HG03135 (cell line): ENCODE measurements around the gene ELFN1.

Source experiments
- ATAC-seq: cut with Tn5 transposase; IDR thresholded peaks from one replicate; pipeline ENCODE4 v1.9.1; 2021; ENCODE audit warnings: mild to moderate bottlenecking, moderate library complexity; ENCODE audit not compliant: unreplicated experiment

The ELFN1 gene

DNA sequence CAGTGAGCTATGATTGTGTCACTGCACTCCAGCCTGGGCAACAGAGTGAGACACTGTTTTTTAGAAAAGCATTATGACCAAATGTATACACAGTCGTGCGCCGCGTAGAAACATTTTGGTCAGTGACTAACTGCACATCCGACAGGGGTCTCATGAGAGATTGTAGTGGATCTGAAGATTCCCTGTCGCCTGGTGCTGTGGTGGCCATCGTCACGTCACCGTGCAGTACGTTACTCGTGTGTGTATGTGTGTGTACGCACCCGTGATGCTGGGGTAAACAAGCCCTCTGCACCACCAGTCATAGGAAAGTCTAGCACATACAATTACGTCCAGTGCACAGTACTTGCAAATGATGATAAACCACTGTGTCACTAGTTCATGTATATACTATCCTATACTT, 109.4 kb downstream of the ELFN1 start:
- no peak for ATAC-seq

DNA sequence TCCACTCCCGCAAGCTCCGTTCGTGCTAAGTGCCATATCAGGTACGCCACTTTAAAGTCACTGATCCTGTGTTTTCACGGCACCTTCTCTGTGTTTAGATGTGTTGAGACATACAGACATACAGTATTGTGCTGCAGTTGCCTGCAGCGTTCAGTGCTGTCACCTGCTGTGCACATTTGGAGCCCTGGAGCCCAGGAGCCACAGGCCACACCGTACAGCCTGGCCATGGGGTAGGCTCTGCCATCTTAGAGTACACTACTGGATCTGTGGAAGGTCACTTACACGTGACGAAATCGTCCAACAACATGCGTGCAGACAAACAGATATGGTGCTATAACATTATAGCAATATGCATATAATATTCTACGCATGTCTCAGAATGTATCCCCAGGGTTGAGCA, 111.3 kb downstream of the ELFN1 start:
- no peak for ATAC-seq

DNA sequence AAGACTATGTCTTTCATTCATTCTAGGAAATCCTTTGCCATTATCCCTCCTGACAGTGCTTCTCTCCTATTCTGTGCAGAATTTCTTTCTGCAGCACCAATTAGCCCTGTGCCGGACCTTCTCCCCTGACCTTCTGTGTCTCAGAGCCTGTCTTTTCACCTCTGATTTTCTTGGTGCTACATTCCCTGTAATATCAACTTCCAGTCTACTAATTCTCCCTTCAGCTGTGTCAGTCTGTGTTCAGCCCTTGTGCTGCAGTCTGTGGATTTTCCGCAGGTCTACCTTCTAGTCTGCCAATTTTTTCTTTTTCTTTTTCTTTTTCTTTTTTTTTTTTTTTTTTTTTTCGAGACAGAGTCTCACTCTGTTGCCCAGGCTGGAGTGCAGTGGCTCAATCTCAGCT, 115.8 kb downstream of the ELFN1 start:
- no peak for ATAC-seq

DNA sequence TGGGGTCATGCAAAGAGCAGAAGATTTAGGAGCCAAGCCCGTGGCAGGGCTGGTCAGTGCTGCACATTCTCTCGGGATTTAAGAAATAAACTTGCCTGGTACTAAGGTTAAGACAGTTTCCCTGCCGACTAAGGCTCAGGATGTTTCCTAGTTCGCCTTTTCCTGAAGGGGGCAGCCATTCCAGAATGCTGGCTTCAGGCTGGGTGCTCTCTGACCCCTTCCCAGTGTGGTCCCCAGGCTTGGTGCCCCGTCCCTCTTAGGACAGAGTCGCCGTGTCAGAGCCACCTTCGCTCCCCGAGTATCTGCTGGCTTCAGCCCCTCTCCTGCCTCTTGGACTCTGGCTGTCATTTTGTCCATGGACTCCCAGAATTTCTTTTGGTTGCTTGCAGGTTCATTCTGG, 117.2 kb downstream of the ELFN1 start:
- no peak for ATAC-seq

DNA sequence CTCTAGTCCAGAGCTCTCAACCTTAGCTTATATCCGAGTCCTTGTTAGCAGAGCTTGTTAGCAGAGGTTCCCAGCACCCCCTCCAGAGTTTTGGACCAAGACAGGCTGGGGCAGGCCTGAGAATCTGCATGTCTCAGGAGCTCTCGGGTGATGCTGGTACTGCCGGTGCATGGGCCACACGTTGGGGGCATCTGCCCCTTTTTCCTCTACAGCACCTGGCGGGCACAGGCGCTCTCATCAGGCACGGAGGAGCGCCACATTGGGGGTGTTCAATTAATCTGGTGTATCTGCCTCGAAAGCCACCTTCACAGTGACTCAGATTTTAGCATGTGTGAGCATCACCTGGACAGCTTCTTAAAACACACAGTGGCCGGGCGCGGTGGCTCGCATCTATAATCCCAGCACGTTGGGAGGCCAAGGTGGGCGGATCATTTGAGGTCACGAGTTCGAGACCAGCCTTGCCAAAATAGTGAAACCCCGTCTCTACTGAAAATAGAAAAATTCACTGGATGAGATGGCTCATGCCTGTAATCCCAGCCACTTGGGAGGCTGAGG, 117.7 kb downstream of the ELFN1 start:
- ATAC-seq: no peak

DNA sequence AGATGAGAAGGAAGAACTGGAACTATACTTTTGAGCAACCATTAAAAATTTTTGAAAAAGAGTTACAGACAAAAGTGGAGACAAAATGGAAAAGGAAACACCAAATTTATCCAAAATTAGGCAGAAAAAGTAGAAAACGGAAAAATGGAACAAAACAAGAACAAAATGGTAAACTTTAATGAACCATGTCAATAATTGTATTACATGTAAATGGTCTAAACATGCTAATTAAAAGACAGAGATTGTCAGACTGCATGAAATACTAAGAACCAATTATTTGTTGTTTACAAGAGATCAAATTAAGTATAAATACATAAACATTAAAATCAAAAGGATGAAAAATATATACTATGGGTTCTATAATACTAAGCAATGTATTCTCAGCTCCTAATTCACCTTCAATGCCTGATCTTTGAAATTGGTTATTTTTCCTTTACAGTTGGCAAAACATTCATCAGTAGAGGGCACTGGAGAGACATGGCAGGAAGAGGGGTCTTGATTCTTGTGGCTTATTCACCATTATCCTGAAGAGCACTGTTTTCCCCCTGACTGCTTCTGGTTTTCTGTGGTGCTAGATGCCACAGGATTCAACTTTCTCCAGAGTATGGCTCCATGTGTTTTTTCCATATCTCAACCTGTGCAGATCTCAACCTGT, 124.9 kb downstream of the ELFN1 start:
- ATAC-seq: no peak
